H9 (cell line): ENCODE results near the gene C1QA. TPM values are rescaled to one million over a fixed set of nuclear protein-coding genes. Genes with fewer than 3 reads are reported as not detected.
"Not testable (repeated sequence)": the region's sequence is repeated elsewhere in the genome, so short reads cannot be mapped to it uniquely, and the experiment has no call there.

Experiments used
- DNase-seq: peaks from one replicate; pipeline ENCODE4 v3.0.0-alpha.2; 2017
- H2AFZ ChIP-seq: one replicate; pipeline ENCODE4 v1.6.1; 2013; ENCODE audit warnings: mild to moderate bottlenecking, low read length, control low read depth, moderate library complexity
- H2AK5ac ChIP-seq: 2 replicates; pipeline ENCODE4 v1.6.1; 2013; ENCODE audit warnings: low read length, control low read depth, mixed read lengths; ENCODE audit not compliant: insufficient read length
- H2BK120ac ChIP-seq: one replicate; pipeline ENCODE4 v1.6.1; 2013; ENCODE audit warnings: low read depth, mild to moderate bottlenecking, low read length, control low read depth, inconsistent platforms; ENCODE audit not compliant: poor library complexity, severe bottlenecking
- H2BK12ac ChIP-seq: 2 replicates; pipeline ENCODE4 v1.6.1; 2013; ENCODE audit warnings: low read length, control low read depth, mixed read lengths, low read depth; ENCODE audit not compliant: insufficient read length
- H2BK15ac ChIP-seq: 2 replicates; pipeline ENCODE4 v1.6.1; 2013; ENCODE audit warnings: low read depth, low read length, control low read depth
- H2BK20ac ChIP-seq: one replicate; pipeline ENCODE4 v1.6.1; 2013; ENCODE audit warnings: low read depth, mild to moderate bottlenecking, low read length, control low read depth, inconsistent platforms; ENCODE audit not compliant: poor library complexity, severe bottlenecking
- H2BK5ac ChIP-seq: 2 replicates; pipeline ENCODE4 v1.6.1; 2013; ENCODE audit warnings: low read length, control low read depth, mixed read lengths; ENCODE audit not compliant: insufficient read length
- H3K14ac ChIP-seq: 2 replicates; pipeline ENCODE4 v1.6.1; 2013; ENCODE audit warnings: low read length, control low read depth; ENCODE audit not compliant: insufficient read depth
- H3K18ac ChIP-seq: 2 replicates; pipeline ENCODE4 v1.6.1; 2013; ENCODE audit warnings: low read depth, mild to moderate bottlenecking, mixed read lengths, low read length, control low read depth; ENCODE audit not compliant: insufficient read length
- H3K23ac ChIP-seq: 2 replicates; pipeline ENCODE4 v1.6.1; 2013; ENCODE audit warnings: low read length, control low read depth, mixed read lengths, low read depth; ENCODE audit not compliant: insufficient read length
- H3K23me2 ChIP-seq: 2 replicates; pipeline ENCODE4 v1.6.1; 2013; ENCODE audit warnings: low read depth, mild to moderate bottlenecking, mixed read lengths, low read length, control low read depth; ENCODE audit not compliant: insufficient read length, poor library complexity, severe bottlenecking
- H3K27ac ChIP-seq: 2 replicates; pipeline ENCODE4 v1.5.1; 2013; ENCODE audit warnings: low read length, control low read depth, mixed read lengths, low read depth; ENCODE audit not compliant: insufficient read length
- H3K27me3 ChIP-seq: 2 replicates; pipeline ENCODE4 v1.6.1; 2013; ENCODE audit warnings: low read length, control low read depth, inconsistent platforms; ENCODE audit not compliant: insufficient read depth
- H3K4ac ChIP-seq: 2 replicates; pipeline ENCODE4 v1.6.1; 2013; ENCODE audit warnings: low read depth, mild to moderate bottlenecking, control low read depth, inconsistent platforms, low read length, moderate library complexity
- H3K4me1 ChIP-seq: 2 replicates; pipeline ENCODE4 v1.6.1; 2013; ENCODE audit warnings: low read length, control low read depth, inconsistent platforms; ENCODE audit not compliant: insufficient read depth
- H3K4me2 ChIP-seq: 2 replicates; pipeline ENCODE4 v1.6.1; 2013; ENCODE audit warnings: low read length, control low read depth, mixed read lengths; ENCODE audit not compliant: insufficient read length, insufficient read depth
- H3K56ac ChIP-seq: 2 replicates; pipeline ENCODE4 v1.6.1; 2013; ENCODE audit warnings: low read depth, mild to moderate bottlenecking, mixed read lengths, low read length, control low read depth; ENCODE audit not compliant: insufficient read length
- H3K79me1 ChIP-seq: 2 replicates; pipeline ENCODE4 v1.6.1; 2013; ENCODE audit warnings: low read depth, mild to moderate bottlenecking, moderate library complexity, low read length, control low read depth, inconsistent platforms; ENCODE audit not compliant: insufficient read depth, poor library complexity, severe bottlenecking
- H3K79me2 ChIP-seq: 2 replicates; pipeline ENCODE4 v1.6.1; 2013; ENCODE audit warnings: low read length, control low read depth, inconsistent platforms; ENCODE audit not compliant: insufficient read depth
- H3K9ac ChIP-seq: 2 replicates; pipeline ENCODE4 v1.6.1; 2013; ENCODE audit warnings: low read length, control low read depth, mixed read lengths; ENCODE audit not compliant: insufficient read length; ENCODE audit errors: extremely low read depth
- H3K9me3 ChIP-seq: one replicate; pipeline ENCODE4 v1.6.1; 2013; ENCODE audit warnings: low read depth, low read length, inconsistent platforms; ENCODE audit not compliant: control insufficient read depth
- H3T11ph ChIP-seq: one replicate; pipeline ENCODE4 v1.6.1; 2013; ENCODE audit warnings: mild to moderate bottlenecking, low read length, control low read depth, inconsistent platforms
- H4K20me1 ChIP-seq: one replicate; pipeline ENCODE4 v1.6.1; 2013; ENCODE audit not compliant: control insufficient read depth, insufficient read length, insufficient read depth
- H4K5ac ChIP-seq: 2 replicates; pipeline ENCODE4 v1.6.1; 2013; ENCODE audit warnings: low read depth, mild to moderate bottlenecking, mixed read lengths, low read length, control low read depth; ENCODE audit not compliant: insufficient read length
- H4K8ac ChIP-seq: replicated peaks from 2 replicates; pipeline ENCODE4 v1.6.1; 2013; ENCODE audit warnings: low read length, control low read depth, mixed read lengths, low read depth; ENCODE audit not compliant: insufficient read length
- H4K91ac ChIP-seq: 2 replicates; pipeline ENCODE4 v1.6.1; 2013; ENCODE audit warnings: low read depth, mild to moderate bottlenecking, moderate library complexity, mixed read lengths, low read length, control low read depth; ENCODE audit not compliant: insufficient read length
- H3K27ac Mint-ChIP-seq, 3 experiments: 2 replicates in 2 of 3; 3 replicates in 1 of 3; pipeline ENCODE4 v1.8.0; 2020 to 2021; ENCODE audit warnings: mixed read lengths in 3 of 3, mild to moderate bottlenecking in 1 of 3, moderate library complexity in 1 of 3
- H3K27me3 Mint-ChIP-seq: 2 replicates; pipeline ENCODE4 v1.8.0; 2021; ENCODE audit warnings: low read depth, mild to moderate bottlenecking, moderate library complexity, mixed read lengths
- H3K36me3 Mint-ChIP-seq, 3 experiments: 2 replicates in 2 of 3; 3 replicates in 1 of 3; pipeline ENCODE4 v1.8.0; 2020 to 2021; ENCODE audit warnings: low read depth in 3 of 3, mixed read lengths in 3 of 3; ENCODE audit not compliant: insufficient read depth in 1 of 3
- H3K4me1 Mint-ChIP-seq, 2 experiments: 2 replicates each; pipeline ENCODE4 v1.8.0; 2020; ENCODE audit warnings: mixed read lengths in 2 of 2
- H3K4me3 Mint-ChIP-seq, 2 experiments: 2 replicates in 1 of 2; 3 replicates in 1 of 2; pipeline ENCODE4 v1.8.0; 2020 to 2021; ENCODE audit warnings: mild to moderate bottlenecking in 2 of 2, mixed read lengths in 2 of 2, moderate library complexity in 1 of 2
- H3K9me3 Mint-ChIP-seq, 2 experiments: 2 replicates in 1 of 2; 3 replicates in 1 of 2; pipeline ENCODE4 v1.8.0; 2020; ENCODE audit warnings: mild to moderate bottlenecking in 2 of 2, mixed read lengths in 2 of 2, moderate library complexity in 1 of 2
- CTCF ChIP-seq: fragments of 200-600 bp; sonication (generic); conservative IDR thresholded peaks from 3 replicates; pipeline ENCODE4 v1.8.0; 2021; ENCODE audit warnings: antibody characterized with exemption, mild to moderate bottlenecking
- WGBS: extraction: QIAGEN DNeasy Blood & Tissue Kit; methylation state at CpG from one replicate; pipeline ENCODE4 v1.1.7; 2013; ENCODE audit warnings: missing lambda C conversion rate, low lambda C conversion rate, mixed read lengths; ENCODE audit not compliant: insufficient read length; ENCODE audit errors: extremely low coverage; 5-methylcytosine and 5-hydroxymethylcytosine counted together
- total RNA-seq: library from RNA; stranded (reverse); gene quantifications from 2 replicates; pipeline ENCODE4 v1.2.1, GENCODE V29; 2021

The C1QA gene
- total RNA-seq, 1 experiment from 2014 or later = not detected

- no peak overlapping the region for H3K56ac ChIP-seq
- no peak overlapping the region for H3K4me2 ChIP-seq
- no peaks in the 10 kb centered on the region for H3K9me3 ChIP-seq
- Mint-ChIP-seq H3K27me3 (peaks cover 3% of the 10 kb centered on the region), H3K27ac (no peak overlapping the region), H3K4me1 (peaks cover 5 to 15% of the 10 kb centered on the region in 2 experiments), H3K36me3 (no peaks in the 10 kb centered on the region), H3K9me3 (no peaks in the 10 kb centered on the region; a peak in 1 of 5 replicates), H3K4me3 (no peak overlapping the region)
- H2AFZ ChIP-seq = no peak overlapping the region
- no peaks in the 10 kb centered on the region for H3K27me3 ChIP-seq
- no peak overlapping the region for H3T11ph ChIP-seq
- no peaks in the 10 kb centered on the region for H3K4me1 ChIP-seq
- H3K18ac ChIP-seq = no peak overlapping the region
- no peak overlapping the region for H3K4ac ChIP-seq
- no peak overlapping the region for H4K8ac ChIP-seq
- no peak overlapping the region for H2BK20ac ChIP-seq
- no peak for TF ChIP-seq CTCF
- no peaks in the 10 kb centered on the region for H3K23me2 ChIP-seq
- H3K27ac ChIP-seq = no peak overlapping the region
- no peaks in the 10 kb centered on the region for H3K79me1 ChIP-seq
- no peaks in the 10 kb centered on the region for H3K79me2 ChIP-seq
- H4K91ac ChIP-seq = no peak overlapping the region
- no peaks in the 10 kb centered on the region for H4K20me1 ChIP-seq
- H4K5ac ChIP-seq = no peak overlapping the region
- H2BK15ac ChIP-seq = no peak overlapping the region
- no peak overlapping the region for H3K14ac ChIP-seq
- H2BK12ac ChIP-seq = no peak overlapping the region
- no peak overlapping the region for H3K9ac ChIP-seq
- H2AK5ac ChIP-seq = no peak overlapping the region
- no peak overlapping the region for H3K23ac ChIP-seq
- H2BK5ac ChIP-seq = no peak overlapping the region
- no peak overlapping the region for H2BK120ac ChIP-seq
- DNase-seq = no peak
- WGBS = no CpG with 5 or more reads among the region's 2 CpGs
Observed at GRCh38 chr1:22666412-22666811, 30.0 kb downstream of the C1QA start.

GRCh38 chr1:22668840-22669239, 32.4 kb downstream of the C1QA start:
- not testable (repeated sequence) for H2BK5ac ChIP-seq, H4K5ac ChIP-seq, DNase-seq, H3T11ph ChIP-seq, H4K91ac ChIP-seq, H3K4me2 ChIP-seq, H2AFZ ChIP-seq, H3K9me3 Mint-ChIP-seq, H3K23me2 ChIP-seq, H3K79me1 ChIP-seq, H3K4me1 ChIP-seq, H2BK120ac ChIP-seq, H3K27ac ChIP-seq, H3K4ac ChIP-seq, H2BK12ac ChIP-seq, H3K27me3 Mint-ChIP-seq, H2AK5ac ChIP-seq, H3K27me3 ChIP-seq, H3K56ac ChIP-seq, H3K23ac ChIP-seq, H2BK20ac ChIP-seq, H3K4me3 Mint-ChIP-seq, H3K9ac ChIP-seq, H3K9me3 ChIP-seq, H2BK15ac ChIP-seq, H3K18ac ChIP-seq, H3K14ac ChIP-seq, H4K20me1 ChIP-seq, H3K36me3 Mint-ChIP-seq, H3K27ac Mint-ChIP-seq, H3K79me2 ChIP-seq, H4K8ac ChIP-seq
- WGBS = no CpG with 5 or more reads among the region's 2 CpGs
- H3K4me1 Mint-ChIP-seq = peaks cover 3 to 21% of the 10 kb centered on the region in 2 experiments
